K562 (cell line): ENCODE results near the gene SCMH1. TPM values are rescaled to one million over a fixed set of nuclear protein-coding genes. Genes with fewer than 3 reads are reported as not detected.

Experiments
- ATAC-seq: fragments of 200-7000 bp; cut with Tn5 transposase; 3 replicates; pipeline ENCODE4 v1.9.1; 2020; ENCODE audit warnings: moderate library complexity
- BruUV-seq: library from RNA; stranded (reverse); fragments of 400-500 nt; replicated peaks from 2 replicates; lab custom pipeline; 2021; lab: Mats Ljungman, UMichigan
- CTCF ChIA-PET: fragments of 300-600 bp; formaldehyde crosslinking; extraction: SDS; loops from one replicate; lab custom pipeline; 2021; ENCODE audit warnings: low intra/inter-chr PET ratio; lab: Yijun Ruan, JAX
- POLR2A ChIA-PET: fragments of 300-600, 350-650 bp; sonication (Branson Sonifier 250); formaldehyde crosslinking; extraction: SDS; loops from one replicate; lab custom pipeline; 2021; ENCODE audit warnings: antibody characterized with exemption, inconsistent platforms; lab: Yijun Ruan, JAX
- DNase-seq, 4 experiments: peaks; one replicate each; pipeline versions ENCODE4 v3.0.0 to v3.0.0-alpha.2; 2011 to 2018; ENCODE audit warnings: low spot score in 3 of 4, mixed read lengths in 3 of 4; ENCODE audit errors: extremely low read depth in 1 of 4
- FAIRE-seq: peaks from 2 replicates; lab custom pipeline; 2011; peaks lifted over from hg19 to GRCh38; lab: Jason Lieb, UNC
- H2AFZ ChIP-seq: 2 replicates; pipeline ENCODE4 v1.6.0; 2011; ENCODE audit warnings: low read depth, low read length, control low read depth, inconsistent platforms
- H3K27ac ChIP-seq: fragments of 200-600 bp; 3 replicates; pipeline ENCODE4 v1.8.0; 2011; ENCODE audit warnings: low read depth, mild to moderate bottlenecking, control low read depth, inconsistent platforms, low read length, moderate library complexity, mixed read lengths; ENCODE audit errors: extremely low read depth
- H3K27me3 ChIP-seq, 2 experiments: fragments of 300-600 bp in 1 of 2; 2 replicates in 1 of 2; 3 replicates in 1 of 2; pipeline versions ENCODE4 v1.6.0 to v1.8.0; 2011; ENCODE audit warnings: inconsistent platforms in 2 of 2, low read length in 2 of 2, mild to moderate bottlenecking in 1 of 2, mixed read lengths in 1 of 2, moderate library complexity in 1 of 2; ENCODE audit not compliant: control insufficient read depth in 2 of 2, insufficient read depth in 2 of 2
- H3K36me3 ChIP-seq: fragments of 300-600 bp; 3 replicates; pipeline ENCODE4 v1.8.0; 2011; ENCODE audit warnings: mild to moderate bottlenecking, low read length, inconsistent platforms; ENCODE audit not compliant: control insufficient read depth, insufficient read depth
- H3K4me1 ChIP-seq, 2 experiments: fragments of 200-600 bp in 1 of 2; replicated peaks in 1 of 2; 2 replicates in 1 of 2; 3 replicates in 1 of 2; pipeline versions ENCODE4 v1.5.1 to v1.8.0; 2011; ENCODE audit warnings: inconsistent platforms in 2 of 2, low read length in 2 of 2, mild to moderate bottlenecking in 1 of 2, mixed read lengths in 1 of 2, moderate library complexity in 1 of 2; ENCODE audit not compliant: control insufficient read depth in 2 of 2, insufficient read depth in 2 of 2
- H3K4me2 ChIP-seq: 2 replicates; pipeline ENCODE4 v1.6.1; 2011; ENCODE audit warnings: low read length, control low read depth, inconsistent platforms, mixed read lengths; ENCODE audit not compliant: insufficient read depth
- H3K4me3 ChIP-seq: fragments of 200-600 bp; sonication (generic), shearing (Covaris generic); 2 replicates; pipeline ENCODE4 v1.5.1; 2016; ENCODE audit warnings: control low read depth, inconsistent platforms
- H3K79me2 ChIP-seq: fragments of 200-600 bp; 3 replicates; pipeline ENCODE4 v1.8.0; 2011; ENCODE audit warnings: low read length, inconsistent platforms; ENCODE audit not compliant: control insufficient read depth, insufficient read depth
- H3K9ac ChIP-seq, 2 experiments: 2 replicates each; pipeline versions ENCODE4 v1.6.0 to v1.6.1; 2011; ENCODE audit warnings: low read depth in 2 of 2, low read length in 2 of 2, control low read depth in 1 of 2, inconsistent platforms in 1 of 2, mild to moderate bottlenecking in 1 of 2, mixed read lengths in 1 of 2; ENCODE audit not compliant: insufficient read depth in 1 of 2
- H3K9me1 ChIP-seq: one replicate; pipeline ENCODE4 v1.6.0; 2011; ENCODE audit warnings: inconsistent platforms, mild to moderate bottlenecking, low read length, moderate library complexity; ENCODE audit not compliant: control insufficient read depth, insufficient read depth
- H3K9me3 ChIP-seq: replicated peaks from 2 replicates; pipeline ENCODE4 v1.5.1; 2011; ENCODE audit warnings: low read depth, low read length, inconsistent platforms; ENCODE audit not compliant: control insufficient read depth, insufficient read depth
- H4K20me1 ChIP-seq: replicated peaks from 2 replicates; pipeline ENCODE4 v1.6.1; 2011; ENCODE audit warnings: low read length, inconsistent platforms, mixed read lengths; ENCODE audit not compliant: control insufficient read depth, insufficient read depth
- BRF2 ChIP-seq: IDR thresholded peaks from 3 replicates; pipeline ENCODE4 v1.6.1; 2011; ENCODE audit warnings: borderline replicate concordance, mild to moderate bottlenecking; ENCODE audit not compliant: insufficient read length, insufficient read depth
- HMBOX1 ChIP-seq: sonication (generic); IDR thresholded peaks from 2 replicates; pipeline ENCODE4 v1.6.1; 2016
- LARP7 ChIP-seq: fragments of 450-650 bp; IDR thresholded peaks from 2 replicates; pipeline ENCODE4 v1.6.1; 2016
- NELFE ChIP-seq: IDR thresholded peaks from 2 replicates; pipeline ENCODE4 v1.6.1; 2011; ENCODE audit warnings: mild to moderate bottlenecking; ENCODE audit not compliant: insufficient read depth, insufficient read length
- RAD51 ChIP-seq: fragments of 450-650 bp; IDR thresholded peaks from 2 replicates; pipeline ENCODE4 v1.7.1; 2016; ENCODE audit warnings: low read depth, mild to moderate bottlenecking, borderline replicate concordance
- SNIP1 ChIP-seq: fragments of 450-650 bp; IDR thresholded peaks from 2 replicates; pipeline ENCODE4 v1.7.1; 2017; ENCODE audit warnings: low read depth, mild to moderate bottlenecking
- ZFP36 ChIP-seq: fragments of 150-350 bp; IDR thresholded peaks from 2 replicates; pipeline ENCODE4 v1.6.1; 2018; ENCODE audit warnings: low read length, low read depth; ENCODE audit not compliant: partially characterized antibody
- ZNF655 ChIP-seq: fragments of 250-450 bp; sonication (Bioruptor Pico); IDR thresholded peaks from 2 replicates; pipeline ENCODE4 v1.5.0; 2021
- whole genome bisulfite sequencing: fragments of 100-300 bp; shearing (Covaris generic); methylation state at CpG from one replicate; pipeline ENCODE4 v1.1.6; 2016; ENCODE audit warnings: low coverage, mixed read lengths; ENCODE audit not compliant: insufficient coverage; ENCODE audit errors: missing lambda C conversion rate; 5-methylcytosine and 5-hydroxymethylcytosine counted together
- in situ Hi-C: fragments of 300-500 bp; cut with MboI; formaldehyde crosslinking; loops from 4 replicates; pipeline ENCODE4 v1.15.0; 2018; ENCODE audit warnings: inconsistent platforms, mixed read lengths
- intact Hi-C: fragments of 100-400 bp; cut with micrococcal nuclease; formaldehyde crosslinking; loops from 2 replicates; pipeline ENCODE4 v1.14.2; 2022
- polyA plus RNA-seq, 8 experiments: library from polyadenylated mRNA; depleted of rRNA in 4 of 8; stranded (reverse) in 5 of 8; unstranded in 3 of 8; fragments of >200 nt; fragmentation: Nextera tagmentation in 2 of 8; fragmentation: Illumina TruSeq in 1 of 8; extraction: Ambion mirVana in 2 of 8; extraction: Trizol in 1 of 8; gene quantifications; 2 replicates each; pipeline versions ENCODE4 v1.2.1 to v1.2.3, GENCODE V29; 2011 to 2014; ENCODE audit warnings: inconsistent platforms in 1 of 8, missing spikeins in 1 of 8
- total RNA-seq, 7 experiments: library from RNA; depleted of rRNA in 6 of 7; stranded (reverse); fragments of >200 nt in 6 of 7; fragmentation: Illumina TruSeq in 2 of 7; extraction: Trizol in 2 of 7; gene quantifications; 2 replicates each; pipeline versions ENCODE4 v1.2.1 to v1.2.3, GENCODE V29; 2011 to 2021; ENCODE audit warnings: low replicate concordance in 1 of 7

Gene SCMH1
- total and polyA plus RNA-seq, 9 of the 15 experiments (the other 6 are each of a cell fraction or from before 2014, with no cell fraction given), result 8.5 to 37.0 (median 26.8) TPM

- BruUV-seq, result no TSS peak
- H2AFZ ChIP-seq, result no peak overlapping the region
- no peaks in the 10 kb centered on the region for H3K4me1 ChIP-seq
- no peaks in the 10 kb centered on the region for H3K27me3 ChIP-seq
- in situ Hi-C loops (no loop called here), intact Hi-C loops (no loop called here)
- no peaks in the 10 kb centered on the region for H3K79me2 ChIP-seq
- peak; percentile 23 for FAIRE-seq
- H4K20me1 ChIP-seq, result no peaks in the 10 kb centered on the region
- CTCF ChIA-PET, result no interaction called here
- TF ChIP-seq BRF2 (no peak), ZNF655 (no peak), ZFP36 (no peak), NELFE (no peak), LARP7 (no peak), HMBOX1 (peak; percentile 46; the same call in 1 of the 2 replicates), SNIP1 (no peak), RAD51 (no peak)
- H3K9ac ChIP-seq, result no peak overlapping the region
- ATAC-seq, result no peak
- no peaks in the 10 kb centered on the region for H3K36me3 ChIP-seq
- no peaks in the 10 kb centered on the region for H3K9me1 ChIP-seq
- no peak overlapping the region for H3K27ac ChIP-seq
- POLR2A ChIA-PET, result interaction anchor here (1.2 kb wide), 1 partner anchor 11 kb away, joined by 3 read pairs; no protein-coding TSS in a partner anchor
- no peaks in the 10 kb centered on the region for H3K9me3 ChIP-seq
- DNase-seq, result no peak
- no peak overlapping the region for H3K4me2 ChIP-seq
- H3K4me3 ChIP-seq, result no peak overlapping the region
- 44% methylated on average over 4 of the region's 4 CpGs for WGBS
These were observed 145.0 kb downstream of the SCMH1 start for GRCh38 chr1:41097105-41097504.
